Ammon's horn (tissue), 1 donor: ENCODE data around the gene SHISA7.

Source experiments
- DNase-seq: peaks from one replicate; pipeline ENCODE4 v3.0.0-alpha.2; 2016; ENCODE audit warnings: low spot score

SHISA7 gene

DNA sequence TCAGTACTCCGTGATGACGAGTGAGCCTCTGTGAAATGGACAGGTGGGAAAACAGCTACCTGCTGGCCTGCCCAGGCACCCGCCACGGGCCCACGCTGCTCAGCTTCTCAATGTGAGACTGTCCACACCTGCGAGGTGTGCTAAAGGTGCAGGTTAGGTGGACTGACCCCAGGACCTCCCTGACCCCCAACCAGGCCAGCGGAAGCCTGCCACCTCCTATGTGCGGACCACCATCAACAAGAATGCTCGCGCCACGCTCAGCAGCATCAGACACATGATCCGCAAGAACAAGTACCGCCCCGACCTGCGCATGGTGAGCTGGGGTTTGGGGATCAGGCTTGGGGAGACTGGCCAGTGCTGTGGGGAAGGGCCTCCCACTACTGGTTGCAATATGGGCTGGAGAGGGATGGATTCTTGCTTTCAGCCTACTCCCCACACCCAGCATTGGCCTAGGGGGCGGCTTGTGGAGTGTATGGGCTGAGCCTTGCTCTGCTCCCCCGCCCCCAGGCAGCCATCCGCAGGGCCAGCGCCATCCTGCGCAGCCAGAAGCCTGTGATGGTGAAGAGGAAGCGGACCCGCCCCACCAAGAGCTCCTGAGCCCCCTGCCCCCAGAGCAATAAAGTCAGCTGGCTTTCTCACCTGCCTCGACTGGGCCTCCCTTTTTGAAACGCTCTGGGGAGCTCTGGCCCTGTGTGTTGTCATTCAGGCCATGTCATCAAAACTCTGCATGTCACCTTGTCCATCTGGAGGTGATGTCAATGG is 55.2 kb downstream of the SHISA7 start:
- DNase-seq = no peak

DNA sequence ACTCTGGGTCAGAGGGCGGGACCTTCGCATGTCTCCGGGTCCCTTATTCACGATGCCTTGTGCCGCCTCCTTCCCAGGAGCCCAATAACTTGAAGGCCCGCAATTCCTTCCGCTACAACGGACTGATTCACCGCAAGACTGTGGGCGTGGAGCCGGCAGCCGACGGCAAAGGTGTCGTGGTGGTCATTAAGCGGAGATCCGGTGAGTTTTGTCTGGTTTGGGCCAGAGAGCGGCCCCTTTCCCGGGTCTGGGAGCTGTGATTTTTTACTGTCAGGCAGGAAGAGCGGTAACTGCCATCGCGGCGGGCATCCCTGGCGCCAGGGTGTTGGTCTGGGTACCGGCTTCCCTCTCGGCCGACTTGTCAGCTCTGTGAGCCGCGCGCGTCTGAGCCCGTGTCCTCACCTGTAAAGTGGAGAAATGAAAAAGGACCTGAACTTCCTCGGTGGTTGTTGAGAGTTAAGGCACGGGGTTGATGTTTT is 56.6 kb downstream of the SHISA7 start:
- no peak for DNase-seq

DNA sequence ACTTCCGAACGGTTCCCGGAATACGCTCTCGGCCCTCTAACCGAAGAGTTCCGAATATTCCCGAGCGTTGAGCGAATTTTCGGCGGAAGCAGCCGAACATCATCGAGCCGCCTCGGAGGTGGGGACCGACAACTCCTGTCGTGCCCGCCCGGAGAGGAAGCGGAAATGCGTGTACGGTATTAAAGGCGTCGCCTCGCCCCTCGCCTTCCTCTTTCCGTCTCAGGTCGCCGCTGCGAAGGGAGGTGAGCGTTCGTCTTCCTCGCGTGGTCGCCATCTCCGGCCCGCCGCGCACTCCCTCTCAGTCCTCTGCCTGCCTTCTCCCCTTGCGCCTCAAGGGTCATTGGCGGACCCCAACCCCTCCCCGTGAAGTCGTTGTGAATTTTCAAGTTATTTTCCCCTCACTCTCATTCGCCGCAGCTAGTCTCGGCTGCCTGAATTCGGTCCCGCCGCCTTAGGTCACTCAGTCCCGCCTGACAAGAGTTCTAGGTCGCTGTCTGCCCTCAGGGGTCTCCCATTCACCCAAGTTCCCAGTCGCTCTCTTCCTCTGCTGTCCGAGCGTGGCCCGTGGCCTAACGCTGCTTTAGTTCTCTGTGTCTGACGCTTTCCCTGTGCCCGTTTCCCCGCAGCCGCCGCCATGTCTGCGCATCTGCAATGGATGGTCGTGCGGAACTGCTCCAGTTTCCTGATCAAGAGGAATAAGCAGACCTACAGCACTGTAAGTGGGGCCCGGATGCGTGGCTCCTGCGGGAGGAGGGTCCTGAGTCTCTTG is 57.2 kb downstream of the SHISA7 start, which contains the start of gene RPL28:
TSS of gene RPL28 (plus strand) at position 209 of the 769 bp plus-strand sequence. CDS start at position 635, 426 bp downstream.
- peak; percentile 99 for DNase-seq

DNA sequence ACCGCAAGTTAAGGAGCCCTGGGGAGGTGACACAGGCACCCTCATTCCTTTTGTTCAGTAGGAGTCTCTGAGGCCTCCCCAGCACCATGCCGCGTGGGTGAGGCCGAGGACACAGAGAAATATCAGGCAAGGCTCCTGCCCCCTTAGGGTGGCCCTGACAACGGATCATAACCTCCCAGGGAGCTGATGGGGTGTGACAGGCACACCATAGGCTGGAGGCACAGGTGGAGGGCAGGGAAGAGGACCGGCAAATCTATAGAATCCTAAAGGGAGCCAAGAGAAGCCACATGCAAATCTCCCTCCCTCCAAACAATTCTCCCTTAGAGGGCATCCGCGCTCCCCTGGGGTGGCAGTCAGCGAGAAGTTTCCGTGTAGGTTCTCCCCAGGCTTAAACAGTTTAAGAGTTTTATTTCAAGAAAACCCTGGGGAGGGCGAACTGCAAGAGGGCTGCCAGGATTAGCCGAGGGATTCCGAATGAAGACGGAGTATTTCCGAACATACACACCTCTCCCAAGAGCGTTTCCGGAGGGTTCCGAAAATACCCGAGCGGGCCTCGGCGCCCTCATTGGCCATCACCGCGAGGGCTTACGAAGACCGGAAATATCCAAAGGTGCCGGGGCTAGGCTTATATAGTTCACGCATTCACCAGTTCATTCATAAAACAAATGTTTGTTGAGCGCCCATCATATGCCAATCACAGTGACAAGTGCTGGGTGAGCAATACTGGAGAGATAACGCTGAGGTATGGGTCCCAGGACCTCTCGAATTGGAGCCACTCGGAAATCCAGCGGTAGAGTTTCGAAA is 58.0 kb downstream of the SHISA7 start:
- DNase-seq = peak; percentile 93

DNA sequence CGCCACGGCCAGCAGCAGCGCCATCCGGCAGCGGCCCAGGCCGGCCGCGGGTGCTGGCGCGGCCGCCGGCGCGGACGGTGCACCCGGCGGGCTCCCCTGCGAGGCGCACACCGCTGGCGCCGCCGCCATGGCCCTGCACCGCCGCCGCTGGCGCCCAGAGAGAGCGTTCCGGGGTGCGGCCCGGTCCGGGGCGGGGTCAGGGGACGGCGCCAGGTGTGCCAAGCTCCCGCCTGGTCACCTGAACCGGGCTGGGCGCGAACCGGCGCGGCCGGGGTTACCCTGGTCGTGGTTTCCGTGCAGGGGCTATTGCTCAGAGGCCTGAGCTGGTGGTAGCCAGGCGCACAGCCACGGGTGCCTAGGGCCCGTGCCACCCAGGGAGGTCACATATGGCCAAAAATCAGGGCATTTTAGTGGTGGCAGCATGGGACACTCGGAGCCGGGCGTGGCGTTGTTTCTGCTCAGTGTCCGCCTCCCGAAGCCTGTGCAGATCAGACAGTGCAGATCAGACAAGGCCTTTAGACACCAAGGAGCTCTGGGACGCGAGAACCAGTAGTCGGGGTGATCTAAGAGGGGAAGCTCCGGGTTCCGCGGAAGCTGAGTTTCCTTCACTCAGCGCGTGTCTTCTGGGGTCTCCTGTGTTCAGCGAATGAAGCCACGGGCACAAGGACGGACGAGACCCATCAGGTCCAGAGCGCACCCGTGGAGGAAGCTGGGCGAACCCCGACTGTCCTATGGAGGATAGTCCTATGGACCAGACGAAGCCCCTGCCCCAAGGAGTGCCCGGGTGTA is 58.8 kb downstream of the SHISA7 start, which contains the start of gene TMEM238:
TSS of gene TMEM238 (minus strand) at position 162 of the 789 bp plus-strand sequence. CDS start at position 129, 33 bp downstream.
- no peak for DNase-seq

DNA sequence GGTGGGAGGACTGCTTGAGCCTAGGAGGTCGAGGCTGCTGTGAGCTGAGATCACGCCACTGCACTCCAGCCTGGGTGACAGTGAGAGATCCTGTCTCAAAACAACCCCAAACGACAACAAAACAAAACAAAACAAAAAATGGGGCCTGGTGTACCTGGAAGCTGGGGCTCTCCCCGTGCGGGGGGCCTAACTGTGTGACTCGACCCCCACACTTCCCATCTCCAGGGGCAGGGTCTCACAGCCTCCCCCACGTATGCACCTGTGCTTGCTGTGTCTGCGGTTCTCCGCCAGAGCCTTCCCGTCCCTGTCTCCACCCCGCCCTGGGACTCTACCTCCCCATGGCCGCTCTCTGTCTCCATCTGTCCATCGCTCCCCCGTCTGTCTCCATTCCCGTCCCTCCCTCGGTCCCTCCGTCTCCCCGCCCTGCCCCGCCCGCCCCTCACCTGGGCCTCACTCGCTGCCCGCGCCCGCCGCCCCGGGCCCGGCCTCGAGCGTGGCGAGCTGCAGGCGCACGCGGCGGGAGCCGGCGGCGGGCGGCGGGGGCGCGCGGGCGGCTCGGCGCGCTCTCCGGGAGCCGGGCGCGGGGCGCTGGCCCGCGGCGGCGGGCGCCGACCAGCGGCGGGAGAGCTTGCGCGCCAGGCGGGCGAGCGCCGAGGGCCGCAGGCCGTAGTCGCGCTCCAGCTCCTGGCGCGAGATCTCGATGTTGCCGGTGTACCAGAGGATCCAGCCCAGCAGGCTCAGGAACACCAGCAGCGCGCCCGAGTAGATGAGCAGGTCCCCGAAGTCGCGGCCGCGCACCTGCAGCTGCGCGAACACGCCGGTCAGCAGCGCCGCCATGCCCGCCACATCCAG is 59.6 kb downstream of the SHISA7 start:
- DNase-seq = peak; percentile 49

DNA sequence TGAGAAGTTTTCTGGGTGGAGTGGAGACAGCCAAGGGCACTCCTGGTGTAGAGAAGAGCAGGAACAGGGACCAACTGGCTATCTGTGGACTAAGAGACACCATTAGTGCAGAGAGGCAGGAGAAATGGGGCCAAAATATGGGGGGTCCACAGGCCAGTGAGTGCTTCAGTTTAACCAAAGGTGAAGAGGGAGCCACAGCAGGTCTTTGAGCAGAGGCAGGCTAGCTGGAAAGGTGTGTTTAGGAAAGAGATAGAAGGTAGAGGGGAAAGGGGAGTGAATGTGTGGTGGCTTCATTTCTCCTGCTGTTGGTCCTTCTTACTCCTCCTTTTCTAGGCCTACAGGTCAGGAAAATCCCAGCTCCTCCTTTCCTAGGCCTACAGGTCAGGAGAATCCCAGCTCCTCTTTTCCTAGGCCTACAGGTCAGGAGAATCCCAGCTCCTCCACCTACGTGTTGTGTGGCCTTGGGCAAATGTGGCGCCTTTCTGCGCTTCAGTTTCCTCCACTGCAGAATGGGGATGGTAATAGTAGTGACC is 60.5 kb downstream of the SHISA7 start:
- DNase-seq = no peak

DNA sequence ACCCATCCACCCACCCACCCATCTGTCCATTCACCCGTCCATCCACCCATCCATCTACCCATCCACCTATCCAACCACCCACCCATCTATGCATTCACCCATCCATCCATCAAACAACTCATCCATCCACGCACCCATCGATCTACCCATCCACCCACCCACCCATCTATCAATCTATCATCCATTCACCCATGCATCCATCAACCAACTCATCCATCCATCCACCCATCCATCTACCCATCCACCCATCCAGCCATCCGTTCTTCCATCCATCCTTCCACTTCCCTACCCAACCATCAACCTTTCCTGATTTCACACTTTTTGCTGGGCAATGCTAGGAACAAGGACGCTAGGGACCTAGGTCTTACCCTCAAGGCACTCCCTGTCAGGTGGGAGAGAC is 61.1 kb downstream of the SHISA7 start:
- DNase-seq = no peak

DNA sequence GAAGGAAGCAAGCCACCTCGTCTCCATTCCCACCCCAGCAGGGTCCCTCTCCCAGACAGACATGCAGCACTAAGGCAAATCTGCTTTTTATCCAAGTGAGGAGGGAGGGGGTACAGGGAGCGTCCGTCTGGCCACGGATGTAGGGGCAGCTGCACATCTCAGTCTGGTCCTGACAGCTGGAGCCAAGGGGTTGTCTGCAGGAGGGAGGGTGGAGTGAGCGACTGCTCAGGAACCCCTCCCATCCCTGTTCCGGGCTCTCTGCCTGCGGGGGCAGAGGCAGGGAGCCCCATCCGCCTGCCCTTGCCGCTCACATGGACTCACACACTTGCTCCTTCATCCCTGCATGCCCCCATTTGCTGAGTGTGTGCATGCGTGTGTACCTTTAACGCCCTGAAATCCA is 63.9 kb downstream of the SHISA7 start:
- no peak for DNase-seq
